ENCODE data around the gene PHKB.

PHKB gene

DNA sequence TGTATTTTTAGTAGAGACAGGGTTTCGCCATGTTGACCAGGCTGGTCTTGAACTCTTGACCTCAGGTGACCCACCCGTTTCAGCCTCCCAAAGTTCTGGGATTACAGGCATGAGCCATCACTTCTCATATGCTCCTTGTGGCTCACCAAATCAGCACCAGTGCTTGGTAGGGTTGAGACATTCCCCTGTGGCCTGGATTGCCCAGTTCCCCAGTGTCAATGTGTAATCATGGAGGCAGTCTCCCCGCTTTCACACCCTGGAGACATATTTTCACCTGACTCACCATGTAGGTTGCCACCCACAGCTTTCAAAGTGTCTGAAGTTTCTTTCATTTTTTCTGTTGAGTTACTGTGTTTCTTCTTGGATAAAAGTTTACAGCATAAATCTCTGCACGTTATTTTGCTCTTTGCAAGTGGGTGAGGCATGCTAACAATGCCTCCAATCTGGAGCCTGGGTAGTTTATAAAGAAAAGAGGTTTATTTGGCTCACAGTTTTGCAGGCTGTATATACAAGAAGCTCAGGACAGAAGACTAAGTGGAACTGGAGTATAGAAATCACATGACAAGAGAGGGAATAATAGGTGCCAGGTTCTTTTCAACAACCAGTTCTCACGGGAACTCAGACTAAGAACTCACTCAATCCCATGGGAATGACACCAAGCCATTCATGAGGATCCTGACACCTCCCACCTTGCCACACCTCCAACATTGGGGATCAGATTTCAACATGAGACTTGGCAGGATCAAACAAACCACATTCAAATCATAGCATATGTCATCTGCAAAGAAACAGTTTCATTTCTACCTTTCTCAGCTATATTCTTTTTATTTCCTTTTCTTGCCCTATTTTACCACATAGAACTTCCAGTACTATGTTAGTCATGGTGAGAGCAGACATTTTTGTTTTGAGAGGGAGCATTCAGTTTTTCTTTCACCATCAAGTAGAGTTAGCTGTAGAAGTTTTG is 113.2 kb downstream of the PHKB start:
- H3K27me3 ChIP-seq (replicated peaks; ENCODE audit: control insufficient read depth, insufficient read depth, low read length) = no peaks in the 10 kb centered on the region
- no peak for DNase-seq (ENCODE audit: low read depth)
- no peaks in the 10 kb centered on the region for H3K36me3 ChIP-seq (ENCODE audit: control insufficient read depth, insufficient read depth, low read length, severe bottlenecking)
- H3K4me1 ChIP-seq (ENCODE audit: control insufficient read depth, insufficient read depth, low read length) = peaks cover 3% of the 10 kb centered on the region
- no peaks in the 10 kb centered on the region for H3K9me3 ChIP-seq (ENCODE audit: control insufficient read depth, low read length)
- H3K9ac ChIP-seq (ENCODE audit: low read length) = no peak overlapping the region
- no peak overlapping the region for H3K4me3 ChIP-seq (ENCODE audit: low read length)

DNA sequence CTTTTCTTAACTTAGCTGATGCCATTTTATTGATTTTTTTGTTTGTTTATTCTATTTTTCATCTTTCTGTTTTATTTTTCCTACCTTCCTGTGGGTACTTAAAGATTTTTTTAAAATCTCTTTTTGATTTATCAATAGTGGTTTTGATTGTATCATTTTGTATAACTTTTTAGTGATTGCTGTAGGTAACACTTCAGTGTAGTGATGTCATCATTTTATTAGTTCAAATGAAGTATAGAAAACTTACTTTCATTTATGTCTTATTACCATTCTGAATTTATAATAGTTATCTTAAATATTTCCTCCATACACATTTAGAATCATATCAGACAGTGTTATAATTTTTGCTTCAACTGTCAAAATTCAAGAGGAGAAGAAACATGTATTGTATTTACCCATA is 115.9 kb downstream of the PHKB start:
- H3K4me1 ChIP-seq (ENCODE audit: control insufficient read depth, insufficient read depth, low read length) = peaks cover 3% of the 10 kb centered on the region
- no peak overlapping the region for H3K4me3 ChIP-seq (ENCODE audit: low read length)
- no peaks in the 10 kb centered on the region for H3K27me3 ChIP-seq (replicated peaks; ENCODE audit: control insufficient read depth, insufficient read depth, low read length)
- peaks cover 2% of the 10 kb centered on the region for H3K36me3 ChIP-seq (ENCODE audit: control insufficient read depth, insufficient read depth, low read length, severe bottlenecking)
- no peaks in the 10 kb centered on the region for H3K9me3 ChIP-seq (ENCODE audit: control insufficient read depth, low read length)
- DNase-seq (ENCODE audit: low read depth) = no peak
- H3K9ac ChIP-seq (ENCODE audit: low read length) = no peak overlapping the region

DNA sequence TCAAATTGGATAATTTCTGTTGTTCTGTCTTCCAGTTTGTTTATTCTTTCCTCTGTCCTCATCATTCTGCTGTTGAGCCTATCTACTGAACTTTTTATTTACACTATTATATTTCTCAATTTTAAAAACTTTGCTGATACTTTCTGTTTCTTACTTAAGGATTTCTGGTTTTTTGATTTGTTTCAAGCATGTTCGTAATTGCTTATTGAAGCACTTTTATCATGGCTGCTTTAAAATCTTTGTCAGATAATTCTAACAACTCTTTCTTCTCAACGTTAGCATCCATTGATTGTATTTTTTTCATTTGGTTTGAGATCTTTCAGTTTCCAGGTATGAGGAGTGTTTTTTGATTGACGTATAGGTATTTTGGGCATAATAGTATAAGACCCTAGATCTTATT is 116.9 kb downstream of the PHKB start:
- no peak overlapping the region for H3K9ac ChIP-seq (ENCODE audit: low read length)
- no peak overlapping the region for H3K4me3 ChIP-seq (ENCODE audit: low read length)
- H3K9me3 ChIP-seq (ENCODE audit: control insufficient read depth, low read length) = no peaks in the 10 kb centered on the region
- DNase-seq (ENCODE audit: low read depth) = no peak
- H3K4me1 ChIP-seq (ENCODE audit: control insufficient read depth, insufficient read depth, low read length) = peaks cover 3% of the 10 kb centered on the region
- H3K27me3 ChIP-seq (replicated peaks; ENCODE audit: control insufficient read depth, insufficient read depth, low read length) = no peaks in the 10 kb centered on the region
- H3K36me3 ChIP-seq (ENCODE audit: control insufficient read depth, insufficient read depth, low read length, severe bottlenecking) = peaks cover 7% of the 10 kb centered on the region

DNA sequence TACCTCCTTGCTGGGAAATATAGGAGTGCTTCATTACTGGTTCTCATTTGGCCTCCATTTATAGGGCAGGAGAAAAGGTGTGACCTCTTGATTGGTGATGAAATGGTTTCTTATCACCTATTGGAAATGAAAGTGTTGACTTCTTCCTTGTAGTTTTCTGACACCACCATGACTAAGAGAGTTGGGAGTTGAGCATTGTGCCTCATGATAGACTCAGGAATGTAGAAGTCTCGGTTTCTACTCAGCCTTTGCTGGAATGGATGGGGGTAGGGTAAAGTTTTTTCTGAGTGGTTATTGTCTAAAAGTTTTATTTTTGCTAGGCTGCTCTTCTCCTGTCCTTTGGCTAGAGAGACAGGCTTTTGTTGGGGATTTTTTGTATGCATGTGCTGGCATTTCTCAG is 117.4 kb downstream of the PHKB start:
- Histone ChIP-seq H3K36me3 (ENCODE audit: control insufficient read depth, insufficient read depth, low read length, severe bottlenecking) (peaks cover 7% of the 10 kb centered on the region), H3K9me3 (ENCODE audit: control insufficient read depth, low read length) (no peaks in the 10 kb centered on the region), H3K9ac (ENCODE audit: low read length) (no peak overlapping the region), H3K4me3 (ENCODE audit: low read length) (no peak overlapping the region), H3K4me1 (ENCODE audit: control insufficient read depth, insufficient read depth, low read length) (peaks cover 3% of the 10 kb centered on the region), H3K27me3 (replicated peaks; ENCODE audit: control insufficient read depth, insufficient read depth, low read length) (no peaks in the 10 kb centered on the region)
- DNase-seq (ENCODE audit: low read depth) = no peak

DNA sequence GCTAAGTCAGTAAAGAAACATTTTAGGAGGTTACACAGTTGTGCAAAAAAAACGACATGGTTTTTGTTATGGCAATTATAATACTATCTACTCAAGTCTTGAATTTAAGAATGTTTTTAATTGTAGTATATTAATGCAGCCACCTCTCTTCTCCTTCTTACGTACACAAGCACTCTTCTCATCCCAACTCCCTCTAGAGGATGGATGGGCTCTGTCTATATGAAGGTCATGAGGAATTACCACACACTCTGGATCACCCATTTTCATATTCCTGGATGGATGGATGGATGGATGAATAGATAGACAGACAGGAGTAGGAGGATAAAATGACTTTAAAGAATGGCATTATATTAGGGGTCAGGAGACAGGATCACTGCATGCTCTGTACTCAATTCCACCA is 120.0 kb downstream of the PHKB start:
- no peak overlapping the region for H3K9ac ChIP-seq (ENCODE audit: low read length)
- H3K4me1 ChIP-seq (ENCODE audit: control insufficient read depth, insufficient read depth, low read length) = no peaks in the 10 kb centered on the region
- no peak for DNase-seq (ENCODE audit: low read depth)
- H3K27me3 ChIP-seq (replicated peaks; ENCODE audit: control insufficient read depth, insufficient read depth, low read length) = no peaks in the 10 kb centered on the region
- H3K36me3 ChIP-seq (ENCODE audit: control insufficient read depth, insufficient read depth, low read length, severe bottlenecking) = peaks cover 10% of the 10 kb centered on the region
- H3K4me3 ChIP-seq (ENCODE audit: low read length) = no peak overlapping the region
- H3K9me3 ChIP-seq (ENCODE audit: control insufficient read depth, low read length) = no peaks in the 10 kb centered on the region

DNA sequence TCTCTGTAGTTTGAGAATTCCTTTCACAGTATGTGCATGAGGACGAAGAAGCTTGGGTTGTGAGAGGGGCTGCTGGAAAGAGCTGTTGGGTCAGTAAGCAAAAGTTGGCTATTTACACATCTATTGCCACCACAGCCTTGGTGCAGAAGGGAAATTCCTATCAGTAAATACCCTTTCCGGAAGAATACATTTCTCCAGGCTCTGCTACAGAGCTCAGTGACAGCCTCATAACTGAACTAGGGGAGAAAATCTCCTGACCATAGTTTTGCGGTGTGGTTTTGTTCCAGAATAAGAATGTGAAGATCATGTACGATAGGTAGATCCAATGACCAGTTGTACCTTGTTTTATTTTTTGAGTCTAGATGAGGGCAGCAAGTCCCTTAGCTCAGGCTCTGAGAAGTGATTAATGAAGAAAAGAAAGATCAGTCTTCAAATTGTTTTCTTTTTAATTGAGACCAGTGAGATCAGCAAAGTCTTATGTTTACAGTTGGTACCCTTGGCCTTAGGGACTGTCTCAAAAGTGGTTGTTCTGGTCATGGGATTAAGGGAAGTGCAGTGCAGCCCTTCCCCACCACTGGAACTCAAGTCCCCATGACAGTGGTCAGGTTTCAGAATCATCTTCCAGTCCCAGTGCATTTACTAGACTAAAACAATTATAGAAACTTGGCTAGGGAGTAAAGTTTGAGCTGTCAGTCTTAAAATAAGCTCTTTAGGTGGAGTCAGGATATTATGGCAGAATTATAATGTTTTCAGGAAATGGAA is 123.5 kb downstream of the PHKB start:
- H3K4me3 ChIP-seq (ENCODE audit: low read length) = no peak overlapping the region
- H3K9ac ChIP-seq (ENCODE audit: low read length) = no peak overlapping the region
- no peak for DNase-seq (ENCODE audit: low read depth)
- H3K9me3 ChIP-seq (ENCODE audit: control insufficient read depth, low read length) = no peaks in the 10 kb centered on the region
- H3K27me3 ChIP-seq (replicated peaks; ENCODE audit: control insufficient read depth, insufficient read depth, low read length) = no peaks in the 10 kb centered on the region
- H3K36me3 ChIP-seq (ENCODE audit: control insufficient read depth, insufficient read depth, low read length, severe bottlenecking) = peaks cover 22% of the 10 kb centered on the region
- H3K4me1 ChIP-seq (ENCODE audit: control insufficient read depth, insufficient read depth, low read length) = no peaks in the 10 kb centered on the region

DNA sequence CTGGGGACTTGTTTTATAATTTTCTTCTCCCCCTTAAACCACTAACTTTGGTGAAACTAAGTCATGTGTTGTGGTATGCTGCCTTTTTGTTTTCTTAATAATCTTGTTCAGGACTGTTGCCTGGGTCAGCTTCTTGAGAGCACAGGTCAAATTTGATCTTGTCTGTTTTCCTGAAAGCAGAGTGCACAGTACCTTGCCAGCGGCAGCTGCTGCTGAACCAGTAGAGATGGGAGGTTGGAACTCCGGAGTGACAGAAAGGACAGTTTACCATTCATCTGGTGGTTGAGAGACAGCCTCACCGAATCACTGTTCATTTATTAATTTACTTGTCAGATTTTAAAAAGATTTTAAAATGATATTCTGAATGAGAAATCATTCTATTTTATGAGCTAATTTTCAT is 125.0 kb downstream of the PHKB start:
- Histone ChIP-seq H3K27me3 (replicated peaks; ENCODE audit: control insufficient read depth, insufficient read depth, low read length) (no peaks in the 10 kb centered on the region), H3K4me3 (ENCODE audit: low read length) (no peak overlapping the region), H3K9me3 (ENCODE audit: control insufficient read depth, low read length) (no peaks in the 10 kb centered on the region), H3K9ac (ENCODE audit: low read length) (no peak overlapping the region), H3K36me3 (ENCODE audit: control insufficient read depth, insufficient read depth, low read length, severe bottlenecking) (peaks cover 35% of the 10 kb centered on the region), H3K4me1 (ENCODE audit: control insufficient read depth, insufficient read depth, low read length) (no peaks in the 10 kb centered on the region)
- DNase-seq (ENCODE audit: low read depth) = no peak

DNA sequence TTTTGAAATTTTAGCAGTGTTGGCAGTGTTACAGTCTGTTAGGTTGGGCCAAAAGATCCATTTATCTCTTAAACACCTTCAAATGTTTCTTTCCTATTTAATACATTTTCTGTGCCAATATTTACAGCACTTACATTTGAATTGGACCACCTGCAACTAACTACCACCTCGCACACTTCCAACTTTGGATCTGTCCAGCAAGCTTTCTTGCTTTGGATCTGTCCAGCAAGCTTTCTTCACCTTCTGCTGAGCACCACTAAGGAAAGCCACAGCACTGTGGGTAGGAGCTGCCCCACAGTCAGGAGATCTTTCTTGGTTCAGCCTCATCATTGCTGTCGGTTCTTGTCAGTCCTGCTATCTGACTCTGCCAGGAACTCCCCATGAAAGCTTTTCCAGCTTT is 129.3 kb downstream of the PHKB start:
- Histone ChIP-seq H3K4me1 (ENCODE audit: control insufficient read depth, insufficient read depth, low read length) (no peaks in the 10 kb centered on the region), H3K27me3 (replicated peaks; ENCODE audit: control insufficient read depth, insufficient read depth, low read length) (no peaks in the 10 kb centered on the region), H3K9ac (ENCODE audit: low read length) (no peak overlapping the region), H3K4me3 (ENCODE audit: low read length) (no peak overlapping the region), H3K9me3 (ENCODE audit: control insufficient read depth, low read length) (no peaks in the 10 kb centered on the region), H3K36me3 (ENCODE audit: control insufficient read depth, insufficient read depth, low read length, severe bottlenecking) (peaks cover 50% of the 10 kb centered on the region)
- DNase-seq (ENCODE audit: low read depth) = no peak

DNA sequence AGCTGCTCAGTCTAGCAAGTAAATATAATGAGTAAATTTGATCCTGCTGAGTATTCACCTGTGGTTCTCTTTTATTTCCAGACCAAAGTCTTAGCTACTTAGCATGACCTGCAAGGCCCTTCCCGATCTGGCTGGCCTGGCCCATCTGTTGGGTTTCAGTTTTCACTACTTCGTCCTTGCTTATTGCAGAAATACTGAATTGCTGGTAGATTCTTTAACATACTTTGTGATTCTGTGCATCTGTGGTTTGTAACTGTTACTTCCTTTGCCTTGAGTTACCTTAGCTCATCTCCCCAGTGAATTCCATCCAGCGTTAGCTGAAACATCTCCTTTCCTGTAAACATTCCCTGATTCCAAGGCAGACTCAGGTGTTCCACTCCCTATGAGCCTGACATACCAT is 131.1 kb downstream of the PHKB start:
- peaks cover 50% of the 10 kb centered on the region for H3K36me3 ChIP-seq (ENCODE audit: control insufficient read depth, insufficient read depth, low read length, severe bottlenecking)

DNA sequence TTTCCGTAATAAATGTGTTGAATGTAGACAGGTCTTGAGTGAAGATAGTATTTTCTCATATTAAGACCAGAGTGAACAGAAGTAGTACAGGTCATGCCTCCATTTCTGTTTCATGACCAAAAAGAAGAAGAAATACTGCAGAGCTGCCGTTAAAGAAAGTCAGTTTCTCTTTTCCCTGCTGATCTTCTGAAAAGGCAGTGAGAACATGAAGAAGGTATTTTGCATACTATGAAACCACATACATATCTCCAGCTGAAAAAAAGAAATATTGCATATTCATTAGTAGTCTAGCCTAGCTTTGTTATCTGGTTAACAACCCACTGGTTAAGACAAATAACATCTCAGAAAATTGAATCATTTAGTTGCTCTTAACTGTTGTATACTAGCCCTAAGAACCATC is 138.4 kb downstream of the PHKB start:
- H3K4me1 ChIP-seq (ENCODE audit: control insufficient read depth, insufficient read depth, low read length) = no peaks in the 10 kb centered on the region
- peaks cover 23% of the 10 kb centered on the region for H3K36me3 ChIP-seq (ENCODE audit: control insufficient read depth, insufficient read depth, low read length, severe bottlenecking)
- no peak overlapping the region for H3K9ac ChIP-seq (ENCODE audit: low read length)
- no peak for DNase-seq (ENCODE audit: low read depth)
- no peaks in the 10 kb centered on the region for H3K9me3 ChIP-seq (ENCODE audit: control insufficient read depth, low read length)
- no peak overlapping the region for H3K4me3 ChIP-seq (ENCODE audit: low read length)
- H3K27me3 ChIP-seq (replicated peaks; ENCODE audit: control insufficient read depth, insufficient read depth, low read length) = no peaks in the 10 kb centered on the region

More for the DNA sequence above, 131.1 kb downstream of the PHKB start:
- DNase-seq (ENCODE audit: low read depth) = no peak
- H3K4me1 ChIP-seq (ENCODE audit: control insufficient read depth, insufficient read depth, low read length) = no peaks in the 10 kb centered on the region
- no peaks in the 10 kb centered on the region for H3K27me3 ChIP-seq (replicated peaks; ENCODE audit: control insufficient read depth, insufficient read depth, low read length)
- no peak overlapping the region for H3K4me3 ChIP-seq (ENCODE audit: low read length)
- H3K9ac ChIP-seq (ENCODE audit: low read length) = no peak overlapping the region
- H3K9me3 ChIP-seq (ENCODE audit: control insufficient read depth, low read length) = no peaks in the 10 kb centered on the region

DNA sequence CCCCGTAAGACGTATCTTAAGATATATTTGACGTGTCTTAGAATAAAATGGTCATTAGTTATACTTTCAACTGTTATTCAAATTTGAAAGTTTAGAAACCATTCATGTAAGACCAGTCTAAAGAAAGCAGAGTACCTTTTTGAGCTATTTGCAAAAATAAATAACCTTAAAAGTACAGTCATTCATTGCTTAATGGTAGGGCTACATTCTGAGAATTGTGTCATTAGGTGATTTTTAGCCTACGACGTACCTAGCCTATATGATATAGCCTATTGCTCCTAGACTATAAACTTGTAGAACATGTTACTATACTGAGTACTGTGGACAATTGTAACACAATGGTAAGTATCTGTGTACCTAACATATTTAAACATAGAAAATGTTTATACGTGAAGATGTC is 139.2 kb downstream of the PHKB start:
- Histone ChIP-seq H3K4me3 (ENCODE audit: low read length) (no peak overlapping the region), H3K9me3 (ENCODE audit: control insufficient read depth, low read length) (no peaks in the 10 kb centered on the region), H3K36me3 (ENCODE audit: control insufficient read depth, insufficient read depth, low read length, severe bottlenecking) (peaks cover 19% of the 10 kb centered on the region), H3K9ac (ENCODE audit: low read length) (no peak overlapping the region), H3K27me3 (replicated peaks; ENCODE audit: control insufficient read depth, insufficient read depth, low read length) (no peaks in the 10 kb centered on the region), H3K4me1 (ENCODE audit: control insufficient read depth, insufficient read depth, low read length) (no peaks in the 10 kb centered on the region)
- DNase-seq (ENCODE audit: low read depth) = no peak

All from adipocyte (in vitro differentiated cells).